ENCODE data around the gene PTGES3. TPM values are rescaled to one million over a fixed set of nuclear protein-coding genes. Genes with fewer than 3 reads are reported as not detected.
"Not testable (repeated sequence)": the region's sequence is repeated elsewhere in the genome, so short reads cannot be mapped to it uniquely, and the experiment has no call there.

The PTGES3 gene
- total and polyA plus RNA-seq, 7 donors = 92.8 to 209 (median 156) TPM

- no peak for DNase-seq
- intact Hi-C loops (cut with DNase I) = no loop called here
- H3K27me3 ChIP-seq = no peaks in the 10 kb centered on the region
- peak overlapping the region in 1 of 4 donors; percentile 1 for H3K27ac ChIP-seq
- TF ChIP-seq EP300 (IDR thresholded peaks at IDR 0.05) (no peak), POLR2A (IDR thresholded peaks at IDR 0.05) (no peak), POLR2AphosphoS5 (IDR thresholded peaks at IDR 0.05) (no peak), CTCF (IDR thresholded peaks at IDR 0.05) (no peak)
- H3K36me3 ChIP-seq = peaks cover 37 to 77% (median 43%) of the 10 kb centered on the region in 4 donors
- H3K9me3 ChIP-seq = no peaks in the 10 kb centered on the region
- no peak overlapping the region for H3K4me3 ChIP-seq
- 79 to 85% methylated on average over 8 of the region's 8 CpGs for WGBS, 2 donors
- H3K4me1 ChIP-seq = peaks cover 0 to 57% (median 45%) of the 10 kb centered on the region in 4 donors
Measured at GRCh38 chr12:56715798-56716197, 27.7 kb upstream of the PTGES3 start.

GRCh38 chr12:56714431-56714929 lies 26.4 kb upstream of the PTGES3 start:
- Histone ChIP-seq H3K36me3 (peaks cover 37 to 64% (median 39%) of the 10 kb centered on the region in 4 donors), H3K27me3 (no peaks in the 10 kb centered on the region), H3K27ac (no peak overlapping the region), H3K9me3 (no peaks in the 10 kb centered on the region), H3K4me3 (no peak overlapping the region), H3K4me1 (peaks cover 0 to 44% (median 33%) of the 10 kb centered on the region in 4 donors)
- DNase-seq = no peak
- intact Hi-C loops (cut with DNase I) = no loop called here
- WGBS, 2 donors = 96 to 97% methylated on average over 2 of the region's 2 CpGs
- TF ChIP-seq EP300 (IDR thresholded peaks at IDR 0.05) = no peak
- no peak for TF ChIP-seq CTCF (IDR thresholded peaks at IDR 0.05)
- TF ChIP-seq POLR2AphosphoS5 (IDR thresholded peaks at IDR 0.05) = no peak
- no peak for TF ChIP-seq POLR2A (IDR thresholded peaks at IDR 0.05)

- H3K36me3 ChIP-seq = peaks cover 31 to 53% (median 34%) of the 10 kb centered on the region in 4 donors
- no peaks in the 10 kb centered on the region for H3K9me3 ChIP-seq
- peaks cover 0 to 33% (median 22%) of the 10 kb centered on the region in 4 donors for H3K4me1 ChIP-seq
- no peaks in the 10 kb centered on the region for H3K27me3 ChIP-seq
- no peak overlapping the region for H3K27ac ChIP-seq
- intact Hi-C loops (cut with DNase I) = no loop called here
- TF ChIP-seq POLR2AphosphoS5 (IDR thresholded peaks at IDR 0.05) (no peak), POLR2A (IDR thresholded peaks at IDR 0.05) (no peak), CTCF (IDR thresholded peaks at IDR 0.05) (no peak), EP300 (IDR thresholded peaks at IDR 0.05) (no peak)
- 90 to 94% methylated on average over 3 of the region's 3 CpGs for WGBS, 2 donors
- H3K4me3 ChIP-seq = no peak overlapping the region
- no peak for DNase-seq
Measured at GRCh38 chr12:56713345-56713744, 25.3 kb upstream of the PTGES3 start.

- no peak for TF ChIP-seq CTCF (IDR thresholded peaks at IDR 0.05)
- TF ChIP-seq POLR2AphosphoS5 (IDR thresholded peaks at IDR 0.05) = no peak
- TF ChIP-seq POLR2A (IDR thresholded peaks at IDR 0.05) = no peak
- no peak for TF ChIP-seq EP300 (IDR thresholded peaks at IDR 0.05)
- H3K27me3 ChIP-seq = no peaks in the 10 kb centered on the region
- WGBS, 2 donors = 76 to 85% methylated on average over 5 of the region's 5 CpGs
- peaks cover 27 to 39% (median 31%) of the 10 kb centered on the region in 4 donors for H3K36me3 ChIP-seq
- no peak overlapping the region for H3K4me3 ChIP-seq
- no peaks in the 10 kb centered on the region for H3K9me3 ChIP-seq
- H3K4me1 ChIP-seq = no peaks in the 10 kb centered on the region
- intact Hi-C loops (cut with DNase I) = no loop called here
- no peak for DNase-seq
- H3K27ac ChIP-seq = no peak overlapping the region
Measured at GRCh38 chr12:56709759-56710376, 21.8 kb upstream of the PTGES3 start.

- H3K4me1 ChIP-seq; H3K36me3 ChIP-seq; DNase-seq; H3K4me3 ChIP-seq; H3K27me3 ChIP-seq; intact Hi-C loops (cut with DNase I); H3K9me3 ChIP-seq; H3K27ac ChIP-seq: not testable (repeated sequence)
- 83 to 91% methylated on average over 5 of the region's 5 CpGs for WGBS, 2 donors
Measured at GRCh38 chr12:56704522-56704921, 16.4 kb upstream of the PTGES3 start.

Measured in sigmoid colon (tissue), 7 donors.